IPS-NIHi7 (cell line): ENCODE data around the gene ZNHIT3.
A peak's percentile ranks its signal among the peaks of the same experiment; 100 is the strongest.

Experiments used
- DNase-seq: peaks from one replicate; pipeline ENCODE4 v3.0.0; 2012; ENCODE audit warnings: mixed read lengths; ENCODE audit errors: extremely low spot score

Gene ZNHIT3

GRCh38 chr17:36511216-36511615, 24.7 kb downstream of the ZNHIT3 start:
- no peak for DNase-seq

- DNase-seq = no peak
Measured at GRCh38 chr17:36512641-36513040, 26.2 kb downstream of the ZNHIT3 start.

DNA sequence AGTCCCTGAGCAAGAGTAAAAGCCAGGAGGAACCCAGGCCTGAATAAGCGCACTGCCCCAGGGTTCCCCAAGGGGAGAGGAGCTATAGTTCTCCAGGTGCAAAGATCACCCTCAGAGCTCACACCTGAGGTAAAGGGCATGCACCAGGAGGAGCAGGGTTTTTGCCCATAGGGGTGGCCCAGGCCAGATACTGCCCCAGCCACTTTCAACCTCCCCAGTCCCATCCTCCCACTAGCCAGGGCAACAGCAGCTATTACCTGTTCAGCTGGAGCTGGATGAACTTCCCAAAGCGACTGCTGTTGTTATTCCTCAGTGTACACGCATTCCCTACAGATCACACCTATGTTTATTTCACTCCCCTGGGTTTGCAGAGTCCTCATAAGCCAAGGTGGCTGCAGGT, 28.4 kb downstream of the ZNHIT3 start:
- no peak for DNase-seq

DNA sequence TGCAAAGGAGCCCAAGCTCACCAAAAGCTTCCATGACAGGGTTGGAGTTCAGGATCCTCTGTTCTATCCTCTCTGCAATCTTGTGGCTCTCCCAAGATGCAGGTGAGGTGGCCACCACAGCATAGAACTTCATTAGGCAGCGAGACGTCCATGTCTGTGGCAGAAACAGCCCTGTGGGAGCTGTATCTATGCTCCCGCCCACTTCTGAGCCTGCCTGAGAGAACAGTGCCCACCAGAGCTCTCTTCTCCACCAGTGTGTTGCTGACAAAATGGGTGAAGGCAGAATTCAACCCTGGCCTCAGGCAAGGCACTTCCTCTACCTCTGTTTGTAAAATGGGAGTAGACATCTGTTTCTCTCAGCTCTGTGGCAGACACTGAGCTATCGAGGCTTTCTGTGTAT, 29.4 kb downstream of the ZNHIT3 start:
- DNase-seq = no peak

DNA sequence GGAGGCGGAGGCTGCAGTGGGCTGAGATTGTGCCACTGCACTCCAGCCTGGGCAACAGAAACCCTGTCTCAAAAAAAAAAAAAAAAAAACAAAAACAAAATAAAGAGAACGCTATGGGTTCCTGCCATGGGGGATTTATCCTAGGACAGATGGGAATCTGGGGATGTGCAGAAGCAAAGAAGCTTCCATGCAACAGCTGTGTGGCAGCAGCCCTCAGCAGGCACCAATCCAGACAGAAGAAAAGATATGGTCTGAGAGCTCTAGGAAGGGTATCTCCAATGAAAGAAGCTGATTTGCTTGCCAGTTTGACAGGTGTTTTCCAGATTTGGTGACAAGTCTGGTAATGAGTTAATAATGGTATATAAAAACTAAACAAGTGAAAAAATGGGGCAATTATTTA, 36.6 kb downstream of the ZNHIT3 start:
- no peak for DNase-seq

DNA sequence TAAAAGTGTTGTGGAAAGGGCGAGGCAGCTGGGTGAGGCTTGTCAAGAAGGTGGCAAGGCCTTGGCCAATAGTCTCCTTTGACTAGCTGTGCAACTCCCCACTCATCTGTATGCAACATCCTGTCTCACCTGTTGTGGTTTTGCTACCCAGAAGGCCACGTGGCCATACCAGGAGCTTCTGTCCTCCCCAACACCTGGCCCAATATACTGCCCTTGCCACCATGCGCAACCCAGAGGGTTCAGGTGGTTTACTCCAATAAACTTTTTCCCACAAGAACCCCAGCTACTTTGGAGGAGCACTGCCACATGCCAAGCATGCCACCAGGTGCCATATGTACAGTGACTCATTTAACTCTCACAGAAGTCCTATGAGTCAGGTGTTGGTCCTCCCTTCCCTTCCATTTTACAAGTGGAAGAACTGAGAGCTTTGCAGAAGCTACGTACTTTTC, 38.0 kb downstream of the ZNHIT3 start:
- no peak for DNase-seq

- DNase-seq = no peak
Measured at GRCh38 chr17:36525113-36525512, 38.6 kb downstream of the ZNHIT3 start.

GRCh38 chr17:36525888-36526287, 39.4 kb downstream of the ZNHIT3 start:
- no peak for DNase-seq

DNA sequence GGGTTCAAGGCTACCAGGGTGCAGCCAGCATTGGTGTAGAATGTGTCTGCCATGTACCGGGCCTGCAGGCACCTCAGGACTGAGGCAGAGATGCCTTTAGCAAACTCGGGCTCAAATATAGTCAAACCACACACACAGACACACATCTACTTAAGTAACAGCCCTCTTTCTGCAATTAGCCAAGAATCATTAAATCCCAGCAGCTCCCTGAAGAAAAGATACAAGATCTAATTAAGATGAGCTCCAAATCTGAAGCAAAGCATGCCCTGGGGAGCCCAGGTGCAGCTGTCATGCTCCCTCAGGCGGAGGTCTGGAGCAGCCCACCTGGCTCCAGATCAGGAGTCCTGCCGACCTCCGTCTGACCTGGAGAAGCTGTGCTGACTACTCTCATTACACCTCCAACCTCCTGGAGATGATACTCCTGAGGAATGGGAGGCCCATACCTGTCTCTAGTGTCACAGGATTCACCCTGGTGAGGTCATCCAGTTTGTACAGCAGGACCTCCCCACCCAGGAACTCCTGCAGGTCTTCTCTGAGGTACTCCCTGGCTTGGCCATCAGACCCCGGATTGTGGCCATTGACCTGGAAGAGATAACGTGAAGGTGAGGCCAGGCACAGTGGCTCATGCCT, 41.3 kb downstream of the ZNHIT3 start:
- peak; percentile 6 for DNase-seq

DNA sequence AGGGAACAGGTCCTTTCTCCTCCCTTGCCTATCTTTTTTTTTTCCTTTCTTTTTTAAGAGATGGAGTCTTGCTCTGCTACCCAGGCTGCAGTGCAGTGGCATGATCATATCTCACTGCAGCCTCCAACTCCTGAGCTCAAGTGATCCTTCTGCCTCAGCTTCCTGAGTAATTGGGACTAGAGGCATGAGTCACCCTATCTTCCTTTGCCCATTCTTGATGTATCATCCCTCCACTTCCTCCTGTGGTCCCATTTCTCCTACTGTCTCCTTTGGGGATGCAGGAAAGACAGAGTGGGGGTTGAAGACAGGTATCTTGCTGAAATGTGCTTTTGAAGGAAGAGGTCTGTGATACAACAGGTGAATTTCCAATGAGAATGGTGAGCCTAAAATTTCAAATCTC, 42.6 kb downstream of the ZNHIT3 start:
- no peak for DNase-seq

- no peak for DNase-seq
Measured at GRCh38 chr17:36532435-36532975, 46.0 kb downstream of the ZNHIT3 start.

DNA sequence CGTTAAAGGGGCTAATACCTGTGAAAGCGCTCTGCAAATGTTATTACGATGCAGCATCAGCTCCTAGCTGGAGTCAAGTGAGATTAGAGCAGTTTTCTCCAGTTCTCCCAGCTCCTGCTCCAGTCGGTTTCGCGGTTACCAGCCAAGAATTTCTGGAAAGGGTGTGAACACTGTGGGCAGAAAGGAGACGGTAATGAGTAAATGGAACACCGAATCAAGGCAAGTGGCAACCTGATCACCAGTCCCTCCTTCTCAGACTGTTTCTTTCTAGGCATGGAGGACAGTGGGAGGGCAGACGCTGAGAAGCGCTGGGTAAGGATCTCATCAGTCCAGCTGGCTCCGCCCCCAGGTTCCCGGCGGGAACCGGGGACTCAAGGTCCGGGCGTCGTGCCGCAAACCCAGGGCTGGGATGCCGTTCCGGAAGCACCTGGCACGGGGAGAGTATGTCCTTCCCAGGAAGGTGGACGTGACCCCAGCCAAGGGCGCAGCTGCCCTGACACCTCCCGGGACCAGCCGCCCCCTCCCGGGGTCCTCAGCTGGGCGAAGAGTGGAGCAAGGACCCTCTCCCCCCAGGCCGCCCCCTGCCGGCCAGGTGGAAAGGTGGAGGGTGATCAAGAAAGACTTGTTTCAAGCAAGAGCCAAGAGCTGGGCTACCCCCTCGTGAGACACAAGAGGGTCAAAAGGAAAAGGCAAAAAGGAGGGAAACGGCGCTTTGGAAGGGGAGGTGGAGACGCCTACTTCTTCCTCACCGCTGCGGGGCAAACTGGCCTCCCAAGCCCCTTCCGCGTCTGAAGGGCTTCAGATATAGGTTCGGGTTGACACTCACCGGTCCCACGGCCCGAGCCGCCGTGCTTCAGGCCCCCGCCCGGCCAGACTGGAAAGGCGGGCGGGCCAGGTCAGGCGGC, 47.7 kb downstream of the ZNHIT3 start:
- DNase-seq = peak; percentile 84

DNA sequence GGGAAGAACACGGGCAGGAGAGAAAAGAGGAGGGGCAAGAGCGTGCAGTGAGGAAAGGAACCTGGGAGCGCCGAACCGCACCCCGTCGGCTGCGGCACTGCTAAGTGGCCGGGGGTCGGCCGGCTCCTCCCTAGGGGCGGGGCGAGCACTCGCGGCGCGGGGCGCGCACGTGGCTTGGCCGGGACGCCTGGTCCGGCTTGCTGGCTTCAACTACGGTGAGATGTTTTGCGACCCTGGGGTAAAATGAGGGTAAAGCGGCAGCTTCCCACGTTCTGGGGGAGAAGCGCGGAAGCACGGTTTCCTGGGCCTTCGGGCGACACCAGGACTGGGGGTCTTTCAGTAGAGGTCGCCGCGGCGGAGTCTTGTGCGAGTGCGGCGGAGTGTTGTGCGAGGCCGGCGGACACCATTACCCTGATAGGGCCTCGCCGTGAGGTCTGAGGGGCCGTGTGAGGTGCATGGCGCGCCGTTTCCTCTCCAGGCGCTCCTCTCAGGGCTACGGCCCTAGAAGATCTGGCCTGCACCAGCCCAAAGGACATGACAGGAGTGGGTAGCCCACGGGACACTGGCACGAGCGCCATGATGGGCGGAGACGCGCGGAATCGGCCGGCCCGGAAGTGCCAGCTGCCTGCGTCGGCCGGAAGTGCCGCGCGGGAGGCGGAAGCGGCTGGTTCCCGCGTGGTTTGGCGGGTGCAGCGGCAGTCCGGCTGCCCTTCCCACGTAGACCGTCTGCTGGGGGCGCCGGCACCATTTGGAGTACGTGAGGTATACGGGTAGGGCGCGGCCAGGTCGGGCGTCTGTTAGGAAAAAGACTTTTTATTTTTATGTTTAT, 48.6 kb downstream of the ZNHIT3 start, which contains the start of the genes MYO19 and PIGW:
Gene MYO19, minus strand, starts transcription at position 29 of the 829 bp plus-strand sequence. CDS start 2,330 bp downstream, outside the sequence.
Gene PIGW, plus strand, starts transcription at position 148 of the 829 bp plus-strand sequence. CDS start 2,115 bp downstream, outside the sequence.
- peak; percentile 95 for DNase-seq

DNA sequence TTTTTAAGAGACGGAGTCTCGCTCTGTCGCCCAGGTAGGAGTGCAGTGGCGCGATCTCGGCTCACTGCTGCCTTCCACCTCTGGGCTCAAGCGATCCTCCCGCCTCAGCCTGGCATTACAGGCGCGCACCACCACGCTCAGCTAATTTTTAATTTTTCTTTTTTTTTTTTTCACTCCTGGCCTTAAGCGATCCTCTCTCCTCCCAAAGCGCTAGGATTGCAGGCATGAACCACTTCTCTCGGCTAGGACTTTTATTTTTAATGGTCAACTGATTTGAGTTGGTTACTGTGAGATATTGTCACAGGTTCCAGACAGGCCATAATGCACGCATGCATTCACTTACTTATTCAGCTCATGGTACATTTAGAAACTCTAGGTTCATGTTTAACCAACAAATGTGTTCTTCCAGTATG, 49.2 kb downstream of the ZNHIT3 start:
- DNase-seq = no peak

DNA sequence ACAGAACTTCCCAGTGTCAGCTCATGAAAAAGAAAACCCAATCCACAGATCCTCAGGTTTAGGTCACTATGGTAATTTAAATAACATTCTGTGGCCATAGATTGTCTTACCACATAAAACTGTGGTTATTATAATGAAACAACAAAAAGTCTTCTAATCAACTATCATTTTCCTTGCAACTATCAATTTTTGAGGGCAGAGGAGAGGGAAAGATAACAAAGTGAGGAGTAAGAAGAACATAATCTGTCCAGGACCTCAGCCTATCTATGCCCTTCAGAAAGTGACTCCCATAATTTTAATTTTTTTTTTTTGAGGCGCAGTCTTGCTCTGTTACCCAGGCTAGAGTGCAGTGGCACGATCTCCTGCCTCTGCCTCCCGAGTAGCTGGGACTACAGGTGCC, 54.2 kb downstream of the ZNHIT3 start:
- DNase-seq = no peak

DNA sequence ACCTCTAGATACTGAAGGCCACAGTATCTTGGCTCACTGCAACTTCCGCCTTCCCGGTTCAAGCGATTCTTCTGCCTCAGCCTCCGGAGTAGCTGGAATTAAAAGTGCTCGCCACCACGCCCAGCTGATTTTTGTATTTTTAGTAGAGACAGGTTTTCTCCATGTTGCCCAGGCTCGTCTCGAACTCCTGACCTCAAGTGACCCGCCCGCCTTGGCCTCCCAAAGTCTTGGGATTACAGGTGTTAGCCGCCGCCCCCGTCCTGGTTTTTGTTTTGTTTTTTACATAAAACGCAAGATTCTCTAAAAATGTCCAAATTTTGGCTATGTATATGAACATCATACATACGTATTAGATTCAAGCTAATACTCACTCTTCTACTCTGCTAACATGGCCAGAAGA, 56.3 kb downstream of the ZNHIT3 start:
- no peak for DNase-seq

- peak; percentile 22 for DNase-seq
Measured at GRCh38 chr17:36544044-36544306, 57.5 kb downstream of the ZNHIT3 start.

GRCh38 chr17:36544307-36545076, 58.0 kb downstream of the ZNHIT3 start, which contains the start of gene GGNBP2:
Gene GGNBP2 (plus strand): TSS chr17:36544919. CDS start chr17:36545725, 806 bp downstream.
- peak; percentile 86 for DNase-seq

DNA sequence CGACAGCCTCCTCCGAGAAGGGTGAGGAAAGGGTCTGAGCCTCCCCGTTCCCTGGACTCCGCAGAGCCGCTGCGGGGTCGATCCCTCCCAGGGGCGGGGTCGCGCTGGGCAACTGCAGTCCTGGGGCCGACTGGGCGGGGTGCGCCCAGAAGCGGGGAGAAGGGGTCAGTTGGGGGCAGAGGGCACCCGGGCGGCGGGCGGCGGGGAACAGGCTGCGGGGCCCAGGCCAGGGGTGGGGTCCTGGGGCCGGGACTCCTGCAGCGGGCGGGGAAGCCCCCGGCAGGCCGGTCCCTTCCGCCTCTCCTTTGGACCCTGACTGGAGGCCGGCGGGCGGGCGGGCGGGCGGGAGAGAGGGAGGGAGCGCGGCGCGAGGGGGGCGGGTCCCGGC, 58.6 kb downstream of the ZNHIT3 start:
- no peak for DNase-seq
